CD14-positive monocyte (primary cell): ENCODE results near the gene RETSAT. TPM values are rescaled to one million over a fixed set of nuclear protein-coding genes. Genes with fewer than 3 reads are reported as not detected.

Source experiments
- DNase-seq, 3 donors: peaks; one replicate each; pipeline ENCODE4 v3.0.0-alpha.2; 2011 to 2022
- H2AFZ ChIP-seq: 2 replicates; pipeline ENCODE4 v1.6.0; 2012; ENCODE audit warnings: mild to moderate bottlenecking, low read depth, low read length, inconsistent platforms; ENCODE audit not compliant: insufficient read depth, poor library complexity, severe bottlenecking
- H3K27ac ChIP-seq, 2 donors: 1 replicate in 1 of 2; 2 replicates in 1 of 2; pipeline ENCODE4 v1.5.1; 2012 to 2013; ENCODE audit warnings: low read length in 2 of 2, control low read depth in 1 of 2, inconsistent platforms in 1 of 2, low read depth in 1 of 2, mild to moderate bottlenecking in 1 of 2
- H3K27me3 ChIP-seq, 2 donors: one replicate each; pipeline versions ENCODE4 v1.6.0 to v1.6.1; 2011 to 2013; ENCODE audit warnings: low read length in 2 of 2; ENCODE audit not compliant: control insufficient read depth in 2 of 2, insufficient read depth in 2 of 2
- H3K36me3 ChIP-seq, 2 donors: replicated peaks in 1 of 2; 1 replicate in 1 of 2; 2 replicates in 1 of 2; pipeline versions ENCODE4 v1.5.1 to v1.6.1; 2012 to 2013; ENCODE audit warnings: low read length in 2 of 2, control low read depth in 1 of 2, inconsistent platforms in 1 of 2, mild to moderate bottlenecking in 1 of 2; ENCODE audit not compliant: insufficient read depth in 2 of 2, control insufficient read depth in 1 of 2
- H3K4me1 ChIP-seq, 2 donors: 1 replicate in 1 of 2; 2 replicates in 1 of 2; pipeline versions ENCODE4 v1.5.1 to v1.6.1; 2012 to 2013; ENCODE audit warnings: low read length in 2 of 2, control low read depth in 1 of 2, inconsistent platforms in 1 of 2, mild to moderate bottlenecking in 1 of 2, moderate library complexity in 1 of 2; ENCODE audit not compliant: insufficient read depth in 2 of 2, control insufficient read depth in 1 of 2
- H3K4me2 ChIP-seq: replicated peaks from 2 replicates; pipeline ENCODE3; 2012; ENCODE audit warnings: low read length, moderate library complexity, mild to moderate bottlenecking; ENCODE audit not compliant: poor library complexity, severe bottlenecking; ENCODE audit errors: extremely low read depth
- H3K4me3 ChIP-seq, 3 experiments: fragments of 200-600 bp in 1 of 3; sonication (generic) in 1 of 3; replicated peaks in 1 of 3; 1 replicate in 2 of 3; 2 replicates in 1 of 3; pipeline ENCODE4 v1.5.1; 2011 to 2013; ENCODE audit warnings: low read length in 3 of 3, mild to moderate bottlenecking in 3 of 3, control low read depth in 2 of 3, low read depth in 2 of 3, inconsistent platforms in 1 of 3, moderate library complexity in 1 of 3
- H3K79me2 ChIP-seq: 2 replicates; pipeline ENCODE4 v1.6.0; 2012; ENCODE audit warnings: mild to moderate bottlenecking, control low read depth, inconsistent platforms, low read length, moderate library complexity; ENCODE audit not compliant: insufficient read depth
- H3K9ac ChIP-seq: 2 replicates; pipeline ENCODE4 v1.6.0; 2017; ENCODE audit warnings: low read length, mild to moderate bottlenecking; ENCODE audit not compliant: insufficient read depth, poor library complexity, severe bottlenecking
- H3K9me3 ChIP-seq, 2 donors: replicated peaks in 1 of 2; 1 replicate in 1 of 2; 2 replicates in 1 of 2; pipeline versions ENCODE4 v1.5.1 to v1.6.1; 2012 to 2013; ENCODE audit warnings: low read length in 2 of 2, control low read depth in 1 of 2; ENCODE audit not compliant: control insufficient read depth in 1 of 2, insufficient read depth in 1 of 2
- H4K20me1 ChIP-seq: 2 replicates; pipeline ENCODE4 v1.6.0; 2012; ENCODE audit warnings: mild to moderate bottlenecking, low read length, control low read depth, moderate library complexity; ENCODE audit not compliant: insufficient read depth
- H3K27ac Mint-ChIP-seq, 7 donors: one replicate each; pipeline ENCODE4 v1.8.0; 2020; ENCODE audit warnings: mild to moderate bottlenecking in 7 of 7, mixed read lengths in 7 of 7, moderate library complexity in 6 of 7, inconsistent platforms in 2 of 7
- H3K27me3 Mint-ChIP-seq, 3 donors: one replicate each; pipeline ENCODE4 v1.8.0; 2021 to 2022; ENCODE audit warnings: low read depth in 3 of 3, mild to moderate bottlenecking in 3 of 3, mixed read lengths in 3 of 3, moderate library complexity in 3 of 3, inconsistent platforms in 1 of 3
- H3K36me3 Mint-ChIP-seq, 2 donors: one replicate each; pipeline ENCODE4 v1.8.0; 2020; ENCODE audit warnings: mixed read lengths in 2 of 2, inconsistent platforms in 1 of 2, mild to moderate bottlenecking in 1 of 2
- H3K4me1 Mint-ChIP-seq: one replicate; pipeline ENCODE4 v1.8.0; 2020; ENCODE audit warnings: mild to moderate bottlenecking, mixed read lengths
- H3K4me3 Mint-ChIP-seq, 2 donors: one replicate each; pipeline ENCODE4 v1.8.0; 2020; ENCODE audit warnings: mild to moderate bottlenecking in 2 of 2, mixed read lengths in 2 of 2, moderate library complexity in 1 of 2
- H3K9me3 Mint-ChIP-seq, 7 donors: one replicate each; pipeline ENCODE4 v1.8.0; 2020 to 2022; ENCODE audit warnings: mixed read lengths in 7 of 7, mild to moderate bottlenecking in 6 of 7, moderate library complexity in 6 of 7, inconsistent platforms in 2 of 7
- WGBS: methylation state at CpG from one replicate; pipeline ENCODE4 v1.1.5; 2013; ENCODE audit warnings: missing lambda C conversion rate; ENCODE audit not compliant: insufficient coverage; 5-methylcytosine and 5-hydroxymethylcytosine counted together
- intact Hi-C, 2 donors: fragments of 100-400 bp; cut with micrococcal nuclease; formaldehyde crosslinking; loops; one replicate each; pipeline versions ENCODE4 v1.15.0 to v1.15.1; 2023
- polyA plus RNA-seq, 3 donors: library from polyadenylated mRNA; depleted of rRNA in 1 of 3; unstranded in 2 of 3; stranded (reverse) in 1 of 3; fragments of 300-500 nt in 2 of 3; fragments of >200 nt in 1 of 3; fragmentation: Illumina TruSeq in 2 of 3; gene quantifications; 1 replicate in 2 of 3; 2 replicates in 1 of 3; pipeline ENCODE4 v1.2.3, GENCODE V29; 2012 to 2021
- TF ChIP-seq, protein P1 (sequence below): fragments of 200-600 bp; IDR thresholded peaks from one replicate; pipeline ENCODE4 v1.8.0; 2022; ENCODE audit warnings: antibody characterized with exemption, mild to moderate bottlenecking

The RETSAT gene
- polyA plus RNA-seq, 3 donors, result 12.4 to 15.8 (median 15.0) TPM

DNA sequence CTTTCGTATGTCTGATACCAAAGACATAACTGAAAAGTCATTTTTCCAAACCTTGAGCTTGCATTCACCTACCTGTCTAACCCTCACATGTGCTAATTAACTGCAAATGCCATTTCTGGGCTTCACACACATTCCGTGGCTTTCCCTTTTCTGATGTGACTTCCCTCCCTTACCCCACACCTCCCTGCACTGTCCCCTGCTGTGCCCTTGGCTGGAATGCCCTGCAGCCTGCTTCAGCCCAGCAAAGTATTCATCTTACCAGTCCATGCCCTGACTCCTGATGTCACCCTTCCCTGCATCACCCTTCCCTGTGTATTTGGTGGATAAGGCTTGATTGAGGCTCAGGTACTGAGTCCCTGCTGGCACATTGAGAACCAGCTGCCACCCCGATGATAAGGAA is 12.2 kb downstream of the RETSAT start:
- no peak for DNase-seq
- H3K4me3 ChIP-seq, result no peak overlapping the region
- peaks cover 34 to 46% of the 10 kb centered on the region in 2 donors for H3K36me3 ChIP-seq
- H3K9me3 ChIP-seq, result no peaks in the 10 kb centered on the region
- no peaks in the 10 kb centered on the region for H3K9me3 Mint-ChIP-seq
- 90% methylated on average over 2 of the region's 3 CpGs for WGBS
- H3K4me1 Mint-ChIP-seq, result no peaks in the 10 kb centered on the region
- H3K36me3 Mint-ChIP-seq, result peaks cover 40 to 52% of the 10 kb centered on the region in 2 donors
- TF ChIP-seq, protein P1, sequence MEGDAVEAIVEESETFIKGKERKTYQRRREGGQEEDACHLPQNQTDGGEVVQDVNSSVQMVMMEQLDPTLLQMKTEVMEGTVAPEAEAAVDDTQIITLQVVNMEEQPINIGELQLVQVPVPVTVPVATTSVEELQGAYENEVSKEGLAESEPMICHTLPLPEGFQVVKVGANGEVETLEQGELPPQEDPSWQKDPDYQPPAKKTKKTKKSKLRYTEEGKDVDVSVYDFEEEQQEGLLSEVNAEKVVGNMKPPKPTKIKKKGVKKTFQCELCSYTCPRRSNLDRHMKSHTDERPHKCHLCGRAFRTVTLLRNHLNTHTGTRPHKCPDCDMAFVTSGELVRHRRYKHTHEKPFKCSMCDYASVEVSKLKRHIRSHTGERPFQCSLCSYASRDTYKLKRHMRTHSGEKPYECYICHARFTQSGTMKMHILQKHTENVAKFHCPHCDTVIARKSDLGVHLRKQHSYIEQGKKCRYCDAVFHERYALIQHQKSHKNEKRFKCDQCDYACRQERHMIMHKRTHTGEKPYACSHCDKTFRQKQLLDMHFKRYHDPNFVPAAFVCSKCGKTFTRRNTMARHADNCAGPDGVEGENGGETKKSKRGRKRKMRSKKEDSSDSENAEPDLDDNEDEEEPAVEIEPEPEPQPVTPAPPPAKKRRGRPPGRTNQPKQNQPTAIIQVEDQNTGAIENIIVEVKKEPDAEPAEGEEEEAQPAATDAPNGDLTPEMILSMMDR, result no peak
- no peak overlapping the region for H3K4me2 ChIP-seq
- H4K20me1 ChIP-seq, result peaks cover 3% of the 10 kb centered on the region
- peak overlapping the region in 1 of 7 donors; percentile 32 for H3K27ac Mint-ChIP-seq
- H3K27ac ChIP-seq, result no peak overlapping the region
- no peak overlapping the region for H3K9ac ChIP-seq
- H3K4me1 ChIP-seq, result no peaks in the 10 kb centered on the region
- no peaks in the 10 kb centered on the region for H3K79me2 ChIP-seq
- H3K27me3 Mint-ChIP-seq, result peaks cover 5 to 8% (median 6%) of the 10 kb centered on the region in 3 donors
- intact Hi-C loops, result no loop called here
- H3K4me3 Mint-ChIP-seq, result no peak overlapping the region
- H2AFZ ChIP-seq, result no peak overlapping the region
- no peaks in the 10 kb centered on the region for H3K27me3 ChIP-seq

DNA sequence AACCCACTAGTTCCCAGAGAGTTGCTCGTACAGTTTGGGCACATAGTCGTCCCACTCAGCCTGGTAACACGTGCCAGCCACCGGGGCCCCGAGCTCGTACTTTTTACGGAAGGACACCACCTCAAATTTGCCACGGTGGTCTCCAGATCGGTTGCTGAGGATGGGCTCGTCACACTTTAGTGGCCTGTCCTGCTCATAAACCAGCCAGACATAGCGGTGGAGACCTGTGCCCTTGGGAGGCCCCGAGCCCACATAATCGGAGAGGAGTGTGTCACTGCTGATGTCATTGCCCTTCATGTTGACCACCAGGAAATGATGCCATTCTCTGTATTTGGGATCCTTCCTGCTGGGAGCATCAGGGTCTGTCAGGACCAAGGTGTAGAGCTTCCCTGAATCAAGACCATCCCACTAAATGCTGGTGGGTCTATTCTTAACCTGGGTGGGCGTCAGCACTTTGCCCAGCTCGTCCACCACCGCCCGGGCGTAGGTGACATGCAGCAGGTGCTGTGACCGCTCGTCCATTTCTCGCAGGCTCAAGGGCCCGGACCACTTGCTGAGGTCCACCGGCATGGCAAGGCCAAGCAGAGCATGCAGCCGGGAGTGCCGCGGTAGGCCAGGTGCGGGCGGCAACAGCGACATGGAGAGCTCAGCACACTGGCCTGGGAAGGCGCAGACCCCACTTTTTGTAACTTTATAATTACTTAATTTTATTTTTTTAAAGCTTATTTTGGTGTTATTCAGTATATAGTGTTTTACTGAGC is 12.9 kb downstream of the RETSAT start:
- TF ChIP-seq, protein P1, result no peak
- H3K27me3 Mint-ChIP-seq, result peaks cover 5 to 8% (median 6%) of the 10 kb centered on the region in 3 donors
- 96% methylated on average over 23 of the region's 30 CpGs for WGBS
- H3K4me1 Mint-ChIP-seq, result no peaks in the 10 kb centered on the region
- H3K9me3 Mint-ChIP-seq, result no peaks in the 10 kb centered on the region
- H3K4me2 ChIP-seq, result no peak overlapping the region
- H3K36me3 ChIP-seq, result peaks cover 27 to 39% of the 10 kb centered on the region in 2 donors
- no peak overlapping the region for H2AFZ ChIP-seq
- H3K9ac ChIP-seq, result no peak overlapping the region
- DNase-seq, result no peak
- H3K27me3 ChIP-seq, result no peaks in the 10 kb centered on the region
- H3K4me3 Mint-ChIP-seq, result no peak overlapping the region
- peaks cover 3% of the 10 kb centered on the region for H4K20me1 ChIP-seq
- no peaks in the 10 kb centered on the region for H3K9me3 ChIP-seq
- H3K27ac ChIP-seq, result no peak overlapping the region
- intact Hi-C loops, result no loop called here
- no peak overlapping the region for H3K4me3 ChIP-seq
- H3K4me1 ChIP-seq, result no peaks in the 10 kb centered on the region
- H3K36me3 Mint-ChIP-seq, result peaks cover 34 to 45% of the 10 kb centered on the region in 2 donors
- H3K79me2 ChIP-seq, result no peaks in the 10 kb centered on the region
- no peak overlapping the region for H3K27ac Mint-ChIP-seq
